Left lobe of liver (tissue), 2 donors: ENCODE data around the gene CYP39A1. TPM values are rescaled to one million over a fixed set of nuclear protein-coding genes. Genes with fewer than 3 reads are reported as not detected.

ENCODE experiments used
- ATAC-seq: fragments of 200-7000 bp; cut with Tn5 transposase; one replicate; pipeline ENCODE4 v1.9.1; 2020; ENCODE audit warnings: mild to moderate bottlenecking, moderate library complexity
- DNase-seq: peaks from one replicate; pipeline ENCODE4 v3.0.0-alpha.2; 2020; ENCODE audit warnings: low spot score
- total RNA-seq: library from RNA; stranded (reverse); gene quantifications from one replicate; pipeline ENCODE4 v1.2.1, GENCODE V29; 2021
- donor health status: DM: no; HTN: no; CAD: no; lungs with moderate emphysema.
- donor health status: DM: no; HTN: yes; CAD: no.

Gene CYP39A1
- total RNA-seq, 1 donor from 2014 or later = 35.9 TPM

GRCh38 chr6:46521464-46521971 is 131.1 kb downstream of the CYP39A1 start:
- DNase-seq (no peak), ATAC-seq (no peak)

DNA sequence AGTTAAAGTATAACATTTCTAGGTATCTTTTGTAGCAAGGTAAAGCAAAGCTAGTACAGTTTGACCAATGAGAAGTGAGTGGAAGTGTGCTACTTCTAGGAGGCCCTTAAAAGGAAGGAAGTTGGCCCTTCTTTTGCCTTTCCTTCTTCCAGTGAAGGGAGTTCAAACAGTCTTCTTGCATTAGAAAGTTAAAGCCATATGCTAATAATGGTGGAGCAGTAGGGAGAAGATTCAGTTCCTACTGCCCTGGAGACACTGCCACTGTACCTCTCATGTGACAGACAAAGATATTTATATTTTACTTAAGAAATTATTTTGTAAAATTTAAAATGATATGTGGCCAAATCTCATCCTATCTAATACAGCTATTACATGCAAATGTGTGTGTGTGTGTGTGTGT is 135.4 kb downstream of the CYP39A1 start:
- DNase-seq (no peak), ATAC-seq (no peak)

DNA sequence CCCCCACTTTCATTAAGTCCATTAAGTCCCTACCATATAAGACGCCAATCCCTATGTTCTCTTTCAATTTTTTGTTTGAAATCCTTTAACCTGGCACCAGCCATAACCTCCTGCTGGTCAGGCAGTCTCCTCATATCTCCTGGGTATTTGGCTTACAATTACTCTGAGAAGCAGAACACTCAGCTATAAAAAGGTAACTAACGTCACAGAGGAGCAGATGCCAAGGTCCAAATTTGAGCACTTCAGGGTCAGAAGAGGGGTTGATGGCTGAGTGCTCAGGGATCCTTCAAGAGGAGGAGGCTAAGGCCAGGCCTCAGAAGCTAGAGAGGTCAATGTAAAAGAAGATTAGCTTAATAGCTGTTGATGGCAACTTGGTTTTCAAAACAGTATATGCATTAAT is 139.1 kb downstream of the CYP39A1 start:
- no peak for ATAC-seq
- no peak for DNase-seq

GRCh38 chr6:46511320-46511719 is 141.3 kb downstream of the CYP39A1 start:
- DNase-seq (no peak), ATAC-seq (no peak)

- peak; percentile 63 for ATAC-seq
Observed at GRCh38 chr6:46510651-46511050, 142.0 kb downstream of the CYP39A1 start.

GRCh38 chr6:46509981-46510510 is 142.6 kb downstream of the CYP39A1 start:
- ATAC-seq (no peak), DNase-seq (no peak)

More at GRCh38 chr6:46510651-46511050, 142.0 kb downstream of the CYP39A1 start:
- no peak for DNase-seq

DNA sequence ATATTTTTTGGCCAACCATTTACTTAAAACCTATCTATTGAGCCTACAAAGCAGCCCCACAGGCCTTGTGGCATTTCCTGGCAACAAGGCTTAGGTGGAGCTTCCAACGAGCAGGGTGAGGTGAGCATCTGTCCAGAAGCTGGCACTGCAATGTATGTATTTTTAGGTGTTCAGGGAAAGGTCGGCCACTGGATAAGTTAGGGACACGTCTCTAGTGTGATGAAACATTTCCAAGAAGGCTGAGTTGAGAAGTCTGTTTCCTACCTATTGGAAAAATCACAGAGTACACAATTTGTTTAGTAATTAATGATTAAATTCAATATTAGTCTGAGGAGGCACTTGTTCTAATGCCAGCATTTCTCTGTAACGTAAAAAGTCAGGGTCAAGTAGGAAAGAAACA is 143.6 kb downstream of the CYP39A1 start:
- DNase-seq (no peak), ATAC-seq (peak; percentile 26)

DNA sequence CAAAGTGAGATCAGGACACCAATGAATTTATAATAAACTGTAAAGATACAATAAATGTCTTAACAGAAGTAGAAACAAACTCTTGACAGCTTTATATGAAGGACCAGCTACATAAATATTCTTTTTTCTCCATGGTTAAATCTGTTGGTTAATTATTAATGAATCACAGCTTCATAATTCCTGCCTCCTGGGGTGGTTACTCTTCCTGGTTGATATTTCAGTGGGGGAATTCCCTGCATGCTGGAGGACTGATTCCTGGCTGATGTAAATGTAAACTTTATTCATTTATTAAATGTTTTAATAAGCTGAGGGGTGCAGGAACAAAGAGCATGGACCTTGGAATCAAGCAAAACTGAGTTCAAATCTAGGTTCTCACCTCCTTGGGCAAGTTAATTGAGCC is 145.2 kb downstream of the CYP39A1 start:
- ATAC-seq = peak; percentile 45

GRCh38 chr6:46505693-46506512 is 146.7 kb downstream of the CYP39A1 start:
- DNase-seq = no peak
- no peak for ATAC-seq

More for the DNA sequence above, 145.2 kb downstream of the CYP39A1 start:
- DNase-seq = no peak

- DNase-seq (no peak), ATAC-seq (no peak)
Observed at GRCh38 chr6:46504242-46504641, 148.4 kb downstream of the CYP39A1 start.

- DNase-seq (no peak), ATAC-seq (no peak)
Observed at GRCh38 chr6:46502486-46503119, 150.0 kb downstream of the CYP39A1 start.

DNA sequence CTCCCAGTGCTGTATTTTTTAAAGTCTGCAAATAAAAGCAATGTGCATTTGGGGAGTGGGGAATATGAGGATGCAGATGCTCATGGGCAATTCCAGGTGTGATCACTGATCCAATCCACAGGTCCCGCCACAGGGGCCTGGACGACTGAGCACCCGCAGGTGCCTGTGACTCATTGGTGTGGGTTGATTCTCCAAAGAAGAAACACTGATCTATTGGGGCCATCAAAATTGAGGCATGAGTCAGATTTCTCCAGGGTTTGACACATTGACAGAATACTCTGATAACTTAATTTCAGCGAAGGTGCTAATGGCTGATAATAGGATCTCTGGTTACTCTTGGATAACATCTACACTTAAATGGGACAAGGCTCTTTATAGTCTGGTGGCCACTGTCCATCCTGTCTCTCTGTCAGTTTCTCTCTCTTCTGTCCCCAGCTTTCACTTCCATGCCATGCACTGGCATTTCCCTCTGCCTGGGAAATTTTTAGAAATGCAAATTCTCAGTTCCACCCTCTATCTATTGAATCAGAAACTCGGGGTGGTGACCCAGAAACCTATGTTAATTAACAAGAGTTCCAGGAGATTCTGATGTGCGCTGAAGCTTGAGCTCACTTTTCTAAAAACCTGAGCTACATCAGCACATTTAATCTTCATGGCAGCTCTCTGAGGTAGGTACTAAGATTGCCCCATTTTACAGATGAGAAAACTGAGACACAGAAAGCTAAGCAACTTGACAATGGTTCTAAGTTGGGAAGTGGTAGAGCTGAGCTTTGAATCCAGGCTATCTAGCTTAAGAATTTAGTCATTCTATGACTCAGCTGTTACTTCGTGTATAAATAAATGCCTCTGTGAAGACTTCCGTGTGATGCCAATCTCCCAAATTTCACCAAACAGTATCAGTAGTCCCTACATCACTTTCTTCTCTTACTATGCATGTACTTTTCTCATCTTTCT is 151.2 kb downstream of the CYP39A1 start:
- ATAC-seq = no peak
- no peak for DNase-seq

DNA sequence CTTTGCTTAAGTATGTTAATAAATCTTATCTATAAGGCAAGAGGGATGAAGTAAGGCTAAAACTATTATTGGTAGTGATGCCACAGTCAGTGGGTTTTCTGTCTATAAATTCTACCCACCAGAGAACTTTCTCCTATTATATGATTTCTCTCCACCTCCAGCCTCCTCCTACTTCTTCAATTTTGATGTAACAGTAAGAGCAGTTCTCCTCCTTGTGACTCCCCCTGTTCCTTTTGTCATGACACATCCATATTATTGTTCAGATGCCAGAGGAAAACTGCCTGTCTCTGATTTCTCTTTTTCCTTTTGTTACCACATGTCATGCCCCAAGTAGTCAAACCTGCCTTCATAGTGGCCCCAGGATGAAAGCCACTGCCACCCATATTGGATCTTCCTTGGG is 152.2 kb downstream of the CYP39A1 start:
- no peak for ATAC-seq
- no peak for DNase-seq

Other genes starting within 250 kb of the CYP39A1 start
- gene RCAN2, start 161.4 kb downstream of the CYP39A1 start, total RNA-seq = 1.2 TPM
- gene SLC25A27, start 157 bp upstream of the CYP39A1 start, total RNA-seq = 15.1 TPM
- gene TDRD6, start 35.1 kb upstream of the CYP39A1 start, total RNA-seq = 1.1 TPM
- 1.7 TPM for gene PLA2G7, start 82.6 kb upstream of the CYP39A1 start, total RNA-seq
- not detected for gene ANKRD66, start 94.1 kb upstream of the CYP39A1 start, total RNA-seq
- gene MEP1A, start 140.6 kb upstream of the CYP39A1 start, total RNA-seq = not detected